Panc1 (cell line): ENCODE data around the gene NTN4. TPM values are rescaled to one million over a fixed set of nuclear protein-coding genes. Genes with fewer than 3 reads are reported as not detected.

Source experiments
- ATAC-seq: fragments of 200-7000 bp; cut with Tn5 transposase; 2 replicates; pipeline ENCODE4 v1.9.1; 2020; ENCODE audit warnings: mild to moderate bottlenecking, moderate library complexity
- BruUV-seq: library from RNA; stranded (reverse); fragments of 400-500 nt; replicated peaks from 2 replicates; lab custom pipeline; 2021; lab: Mats Ljungman, UMichigan
- CTCF ChIA-PET: fragments of 300-600 bp; sonication (Branson Sonifier 250); formaldehyde crosslinking; loops from one replicate; lab custom pipeline; 2022; ENCODE audit warnings: antibody characterized with exemption; lab: Charles Lee
- POLR2A ChIA-PET: fragments of 300-600 bp; sonication (Branson Sonifier 250); formaldehyde crosslinking; loops from one replicate; lab custom pipeline; 2022; ENCODE audit warnings: antibody characterized with exemption; lab: Charles Lee
- DNase-seq: peaks from one replicate; pipeline ENCODE4 v3.0.0-alpha.2; 2010; ENCODE audit warnings: low read depth, low spot score
- H3K27ac ChIP-seq: 2 replicates; pipeline ENCODE4 v1.5.1; 2011; ENCODE audit warnings: mild to moderate bottlenecking, low read length, inconsistent platforms
- H3K27me3 ChIP-seq: fragments of 200-500 bp; sonication (Bioruptor generic); 2 replicates; pipeline ENCODE4 v1.6.0; 2014; ENCODE audit warnings: low read length, inconsistent platforms; ENCODE audit not compliant: control insufficient read depth, insufficient read depth
- H3K36me3 ChIP-seq: fragments of 200-500 bp; sonication (Bioruptor generic); 2 replicates; pipeline ENCODE4 v1.5.1; 2014; ENCODE audit warnings: inconsistent platforms, mild to moderate bottlenecking, low read length, moderate library complexity; ENCODE audit not compliant: control insufficient read depth, insufficient read depth
- H3K4me1 ChIP-seq: 2 replicates; pipeline ENCODE4 v1.5.1; 2011; ENCODE audit warnings: inconsistent platforms, mild to moderate bottlenecking, low read length, moderate library complexity; ENCODE audit not compliant: control insufficient read depth, insufficient read depth
- H3K4me3 ChIP-seq, 2 experiments: 2 replicates each; pipeline ENCODE4 v1.5.1; 2011 to 2012; ENCODE audit warnings: low read depth in 2 of 2, low read length in 2 of 2, mild to moderate bottlenecking in 2 of 2, inconsistent platforms in 1 of 2, moderate library complexity in 1 of 2
- H3K9me3 ChIP-seq: fragments of 200-500 bp; sonication (Bioruptor generic); 2 replicates; pipeline ENCODE4 v1.5.1; 2014; ENCODE audit warnings: low read depth, mild to moderate bottlenecking, inconsistent platforms, low read length, moderate library complexity; ENCODE audit not compliant: control insufficient read depth, insufficient read depth
- POLR2AphosphoS5 ChIP-seq: IDR thresholded peaks from 2 replicates; pipeline ENCODE4 v1.6.1; 2012; ENCODE audit warnings: mild to moderate bottlenecking, low read depth, low read length, moderate library complexity
- REST ChIP-seq, 2 experiments: IDR thresholded peaks; 2 replicates each; pipeline ENCODE4 v1.6.1; 2011 to 2012; ENCODE audit warnings: low read depth in 2 of 2, control low read depth in 1 of 2, low read length in 1 of 2, mild to moderate bottlenecking in 1 of 2, moderate library complexity in 1 of 2; ENCODE audit not compliant: insufficient read depth in 1 of 2
- SIN3A ChIP-seq: IDR thresholded peaks from 2 replicates; pipeline ENCODE4 v1.6.1; 2012; ENCODE audit warnings: low read depth, mild to moderate bottlenecking, low read length, moderate library complexity, borderline replicate concordance; ENCODE audit not compliant: insufficient read depth
- TCF7L2 ChIP-seq: IDR thresholded peaks from 2 replicates; pipeline ENCODE4 v1.6.1; 2011; ENCODE audit warnings: mild to moderate bottlenecking, low read depth, low read length, inconsistent platforms
- in situ Hi-C: cut with HindIII; loops from 2 replicates; pipeline ENCODE4 v1.10.0; 2016; ENCODE audit warnings: low sequenced_read_pairs, low pct_unique_long_range_greater_than_20kb
- intact Hi-C: fragments of 100-400 bp; cut with micrococcal nuclease; formaldehyde crosslinking; loops from one replicate; pipeline ENCODE4 v1.10.0; 2022; ENCODE audit not compliant: unreplicated experiment
- total RNA-seq: library from RNA; stranded (reverse); gene quantifications from one replicate; pipeline ENCODE4 v1.2.1, GENCODE V29; 2021; ENCODE audit not compliant: unreplicated experiment
- TF ChIP-seq, protein P1 (sequence below): fragments of 450-650 bp; IDR thresholded peaks from 2 replicates; pipeline ENCODE4 v1.5.1; 2017; ENCODE audit warnings: mild to moderate bottlenecking

Gene NTN4
- total RNA-seq, 1 experiment from 2014 or later = 17.1 TPM

- TF ChIP-seq SIN3A (no peak), TCF7L2 (no peak), POLR2AphosphoS5 (no peak), REST (IDR thresholded peaks at IDR 0.05; ENCODE audit: insufficient read depth in 1 of 2, low read depth in 2 of 2, low read length in 1 of 2) (no peak)
- TF ChIP-seq, protein P1, sequence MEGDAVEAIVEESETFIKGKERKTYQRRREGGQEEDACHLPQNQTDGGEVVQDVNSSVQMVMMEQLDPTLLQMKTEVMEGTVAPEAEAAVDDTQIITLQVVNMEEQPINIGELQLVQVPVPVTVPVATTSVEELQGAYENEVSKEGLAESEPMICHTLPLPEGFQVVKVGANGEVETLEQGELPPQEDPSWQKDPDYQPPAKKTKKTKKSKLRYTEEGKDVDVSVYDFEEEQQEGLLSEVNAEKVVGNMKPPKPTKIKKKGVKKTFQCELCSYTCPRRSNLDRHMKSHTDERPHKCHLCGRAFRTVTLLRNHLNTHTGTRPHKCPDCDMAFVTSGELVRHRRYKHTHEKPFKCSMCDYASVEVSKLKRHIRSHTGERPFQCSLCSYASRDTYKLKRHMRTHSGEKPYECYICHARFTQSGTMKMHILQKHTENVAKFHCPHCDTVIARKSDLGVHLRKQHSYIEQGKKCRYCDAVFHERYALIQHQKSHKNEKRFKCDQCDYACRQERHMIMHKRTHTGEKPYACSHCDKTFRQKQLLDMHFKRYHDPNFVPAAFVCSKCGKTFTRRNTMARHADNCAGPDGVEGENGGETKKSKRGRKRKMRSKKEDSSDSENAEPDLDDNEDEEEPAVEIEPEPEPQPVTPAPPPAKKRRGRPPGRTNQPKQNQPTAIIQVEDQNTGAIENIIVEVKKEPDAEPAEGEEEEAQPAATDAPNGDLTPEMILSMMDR = no peak
- no peaks in the 10 kb centered on the region for H3K27me3 ChIP-seq
- peaks cover 14% of the 10 kb centered on the region; the same call in 1 of the 2 replicates for H3K4me1 ChIP-seq
- intact Hi-C loops = no loop called here
- in situ Hi-C loops = no loop called here
- no peak for ATAC-seq
- no peak overlapping the region for H3K4me3 ChIP-seq
- H3K9me3 ChIP-seq = no peaks in the 10 kb centered on the region
- CTCF ChIA-PET = no interaction called here
- BruUV-seq = no TSS peak
- DNase-seq = no peak
- peak overlapping the region; percentile 9; the same call in 1 of the 2 replicates for H3K27ac ChIP-seq
- no peaks in the 10 kb centered on the region for H3K36me3 ChIP-seq
- POLR2A ChIA-PET = no interaction called here
Observed at GRCh38 chr12:95804291-95804690, 13.7 kb upstream of the NTN4 start.

DNA sequence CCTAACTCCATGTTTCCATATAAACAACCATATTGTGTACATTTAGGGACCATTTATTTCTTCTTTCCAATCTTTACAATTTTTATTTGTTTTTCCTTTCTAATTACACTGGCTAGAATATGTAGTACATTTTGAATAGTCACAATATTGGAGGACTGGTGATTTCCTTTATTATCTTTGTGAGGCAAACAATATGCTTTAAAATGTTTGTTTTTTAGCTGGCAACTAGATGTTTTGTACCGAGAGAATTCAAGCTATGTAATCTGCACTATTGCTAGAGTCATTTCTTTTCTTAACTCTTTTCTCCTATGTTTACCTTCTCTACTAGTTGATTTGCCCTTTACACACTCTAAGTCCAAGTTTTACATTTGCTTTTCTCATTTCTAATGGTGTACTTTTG, 13.3 kb upstream of the NTN4 start:
- ATAC-seq = no peak
- POLR2A ChIA-PET = no interaction called here
- H3K4me3 ChIP-seq = no peak overlapping the region
- H3K9me3 ChIP-seq = no peaks in the 10 kb centered on the region
- CTCF ChIA-PET = no interaction called here
- BruUV-seq = no TSS peak
- no peaks in the 10 kb centered on the region for H3K36me3 ChIP-seq
- no peaks in the 10 kb centered on the region for H3K27me3 ChIP-seq
- peak overlapping the region; percentile 48; the same call in 1 of the 2 replicates for H3K27ac ChIP-seq
- intact Hi-C loops (no loop called here), in situ Hi-C loops (no loop called here)
- peaks cover 14% of the 10 kb centered on the region; the same call in 1 of the 2 replicates for H3K4me1 ChIP-seq
- no peak for DNase-seq
- TF ChIP-seq POLR2AphosphoS5 (no peak), TCF7L2 (no peak), SIN3A (no peak), REST (IDR thresholded peaks at IDR 0.05; ENCODE audit: insufficient read depth in 1 of 2, low read depth in 2 of 2, low read length in 1 of 2) (no peak)
- TF ChIP-seq, protein P1 = no peak
